NCI-H510A treated with DMSO at 0.1 percent for 48 hours (cell line): ENCODE results near the gene TMEM53.
A peak's percentile ranks its signal among the peaks of the same experiment; 100 is the strongest.

Experiments
- DNase-seq: peaks from one replicate; lab custom pipeline; 2025; lab: John Stamatoyannopoulos, UW

The TMEM53 gene

DNA sequence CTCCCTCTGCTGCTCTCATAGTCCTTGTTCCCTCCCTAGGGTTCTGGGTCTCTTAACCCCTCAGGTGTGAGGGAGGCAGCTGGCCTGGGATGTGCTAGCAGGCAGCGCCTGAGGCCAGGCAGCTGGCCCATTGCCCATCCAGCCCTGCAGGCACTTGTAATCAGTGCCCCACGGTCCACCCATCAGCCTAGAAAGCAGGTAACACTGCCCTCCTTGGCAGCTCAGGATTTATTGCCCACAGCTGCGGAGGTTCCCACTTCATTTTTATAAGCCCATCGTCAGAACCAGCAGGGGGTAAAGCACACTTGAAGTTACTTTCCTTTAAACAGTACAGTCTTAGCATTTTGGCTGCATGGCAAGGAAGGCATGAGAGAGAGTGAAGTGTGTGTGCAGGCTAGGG lies 70.6 kb downstream of the TMEM53 start:
- DNase-seq, result peak; percentile 94
